Measurements from ENCODE around the gene DOK6. TPM values are rescaled to one million over a fixed set of nuclear protein-coding genes. Genes with fewer than 3 reads are reported as not detected.

DOK6 gene
- total RNA-seq, 5 donors from 2014 or later (not counting 1 experiment from before 2014, with no cell fraction given) = 0.03 TPM; not detected in 4

DNA sequence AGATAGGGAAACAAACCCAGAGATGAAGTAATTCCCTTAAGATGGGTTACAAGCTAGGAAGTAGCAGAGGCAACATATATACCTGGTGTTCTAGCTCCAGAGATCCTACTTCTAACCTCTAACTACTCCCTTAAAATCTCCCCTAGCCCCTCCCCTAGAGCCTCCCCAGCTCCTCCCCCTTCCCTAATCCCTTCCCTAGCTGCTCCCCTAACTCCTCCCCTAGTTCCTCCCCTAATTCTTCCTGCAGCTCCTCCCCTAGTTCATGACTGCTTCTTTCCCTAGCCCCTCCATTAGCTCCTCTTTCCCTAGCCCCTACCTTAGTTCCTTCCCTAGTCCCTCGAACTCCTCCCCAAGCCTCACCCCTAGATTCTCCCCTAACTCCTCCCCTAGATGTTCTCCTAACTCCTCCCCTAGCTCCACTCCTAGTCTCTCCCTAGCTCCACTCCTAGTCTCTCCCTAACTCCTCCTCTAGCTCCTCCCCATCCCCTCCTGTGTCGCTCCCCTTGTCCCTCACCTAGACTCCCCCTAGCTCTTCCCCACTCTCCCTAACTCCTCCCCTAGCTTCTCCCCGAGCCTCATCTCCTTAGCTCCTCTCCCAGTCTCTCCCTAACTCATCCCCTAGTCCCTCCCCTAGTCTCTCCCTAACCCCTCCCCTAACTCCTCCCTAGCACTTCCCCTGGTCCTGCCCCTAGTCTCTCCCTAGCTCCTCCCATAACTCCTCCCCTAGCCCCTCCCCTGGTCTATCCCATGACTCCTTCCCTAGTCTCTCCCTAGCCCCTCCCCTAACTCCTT lies 438.1 kb downstream of the DOK6 start:
- 95% methylated on average over 3 of the region's 3 CpGs for WGBS (ENCODE audit: insufficient coverage)
- no peak overlapping the region for H3K27ac Mint-ChIP-seq
- DNase-seq (no peak), ATAC-seq (replicated peaks in 1 of 4) (no peak)
- no peaks in the 10 kb centered on the region for H3K36me3 ChIP-seq (ENCODE audit: control insufficient read depth in 2 of 2, extremely low read depth in 1 of 2, insufficient read depth in 1 of 2, low read length in 1 of 2)
- CTCF ChIA-PET = no interaction called here
- H3K4me3 Mint-ChIP-seq = no peak overlapping the region
- H3K4me1 Mint-ChIP-seq = no peaks in the 10 kb centered on the region
- H3K27me3 Mint-ChIP-seq = no peaks in the 10 kb centered on the region
- H3K27ac ChIP-seq (ENCODE audit: low read length) = no peak overlapping the region
- POLR2A ChIA-PET = interaction anchor here (0.6 to 0.7 kb wide), 4 partner anchors 9 to 186 kb away, joined by 3 to 12 read pairs (median 4); no protein-coding TSS in a partner anchor
- peaks cover 37% of the 10 kb centered on the region for H3K36me3 Mint-ChIP-seq
- H3K4me3 ChIP-seq (ENCODE audit: control insufficient read depth in 1 of 2, extremely low read depth in 1 of 2, low read length in 1 of 2) = no peak overlapping the region
- H3K9me3 ChIP-seq = no peaks in the 10 kb centered on the region
- no peaks in the 10 kb centered on the region for H3K4me1 ChIP-seq (ENCODE audit: control insufficient read depth in 1 of 2, extremely low read depth in 1 of 2, insufficient read depth in 2 of 2, low read length in 2 of 2)
- H3K27me3 ChIP-seq (replicated peaks in 1 of 2; ENCODE audit: control insufficient read depth in 2 of 2, extremely low read depth in 1 of 2, insufficient read depth in 2 of 2, low read length in 1 of 2) = no peaks in the 10 kb centered on the region
- H3K9me3 Mint-ChIP-seq = no peaks in the 10 kb centered on the region

DNA sequence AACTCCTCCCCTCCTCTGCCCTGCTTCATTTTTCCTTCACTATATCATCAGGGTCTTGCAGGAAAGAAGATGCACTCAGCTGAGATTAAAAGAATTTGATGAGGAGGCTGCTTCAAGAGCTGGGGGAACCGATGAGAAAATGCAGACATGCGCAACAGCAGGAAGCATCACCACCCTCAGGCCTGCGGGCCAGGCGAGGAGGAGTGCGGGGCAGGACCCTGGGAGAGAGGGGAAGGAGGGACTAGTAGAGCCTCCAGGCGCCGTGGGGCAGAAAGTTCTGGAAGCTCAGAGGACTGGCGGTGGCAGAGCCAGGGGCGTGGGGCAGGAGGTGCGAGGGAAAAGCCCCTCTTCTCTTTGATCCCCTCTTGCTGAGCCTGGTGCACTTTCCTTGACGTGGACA lies 438.8 kb downstream of the DOK6 start:
- H3K9me3 ChIP-seq = no peaks in the 10 kb centered on the region
- CTCF ChIA-PET = no interaction called here
- no peak overlapping the region for H3K27ac ChIP-seq (ENCODE audit: low read length)
- no peaks in the 10 kb centered on the region for H3K36me3 ChIP-seq (ENCODE audit: control insufficient read depth in 2 of 2, extremely low read depth in 1 of 2, insufficient read depth in 1 of 2, low read length in 1 of 2)
- POLR2A ChIA-PET = interaction anchor here (0.6 to 0.7 kb wide), 2 partner anchors 156 to 185 kb away, joined by 4 to 12 read pairs; no protein-coding TSS in a partner anchor
- H3K27me3 ChIP-seq (replicated peaks in 1 of 2; ENCODE audit: control insufficient read depth in 2 of 2, extremely low read depth in 1 of 2, insufficient read depth in 2 of 2, low read length in 1 of 2) = no peaks in the 10 kb centered on the region
- Mint-ChIP-seq H3K4me1 (no peaks in the 10 kb centered on the region), H3K27ac (no peak overlapping the region), H3K27me3 (no peaks in the 10 kb centered on the region), H3K36me3 (peaks cover 32% of the 10 kb centered on the region), H3K9me3 (no peaks in the 10 kb centered on the region), H3K4me3 (no peak overlapping the region)
- no peaks in the 10 kb centered on the region for H3K4me1 ChIP-seq (ENCODE audit: control insufficient read depth in 1 of 2, extremely low read depth in 1 of 2, insufficient read depth in 2 of 2, low read length in 2 of 2)
- 98% methylated on average over 10 of the region's 11 CpGs for WGBS (ENCODE audit: insufficient coverage)
- ATAC-seq (replicated peaks in 1 of 4) = no peak
- no peak overlapping the region for H3K4me3 ChIP-seq (ENCODE audit: control insufficient read depth in 1 of 2, extremely low read depth in 1 of 2, low read length in 1 of 2)
- DNase-seq = no peak

DNA sequence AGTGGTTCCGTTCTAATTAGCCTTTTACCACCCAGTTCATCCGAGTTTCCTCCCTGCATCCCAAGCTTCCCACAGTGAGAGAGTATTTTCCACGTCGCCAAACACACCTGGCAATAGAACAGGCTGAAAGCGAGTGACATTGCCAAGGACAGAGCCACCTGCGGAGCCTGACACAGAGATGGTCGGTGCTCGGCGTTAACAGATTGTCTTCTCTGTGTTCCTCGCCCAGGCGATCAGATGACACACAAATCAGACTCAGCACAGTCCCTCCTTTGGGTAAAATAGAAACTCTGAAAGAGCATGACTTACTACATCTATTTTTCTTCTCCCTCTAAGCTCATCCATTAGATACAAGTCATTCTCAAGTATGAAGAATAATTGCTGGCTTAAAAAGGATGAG lies 439.3 kb downstream of the DOK6 start:
- Mint-ChIP-seq H3K4me3 (no peak overlapping the region), H3K27me3 (no peaks in the 10 kb centered on the region), H3K4me1 (no peaks in the 10 kb centered on the region), H3K9me3 (no peaks in the 10 kb centered on the region), H3K36me3 (peaks cover 28% of the 10 kb centered on the region), H3K27ac (no peak overlapping the region)
- 95% methylated on average over 8 of the region's 11 CpGs for WGBS (ENCODE audit: insufficient coverage)
- Histone ChIP-seq H3K27me3 (replicated peaks in 1 of 2; ENCODE audit: control insufficient read depth in 2 of 2, extremely low read depth in 1 of 2, insufficient read depth in 2 of 2, low read length in 1 of 2) (no peaks in the 10 kb centered on the region), H3K27ac (ENCODE audit: low read length) (no peak overlapping the region), H3K36me3 (ENCODE audit: control insufficient read depth in 2 of 2, extremely low read depth in 1 of 2, insufficient read depth in 1 of 2, low read length in 1 of 2) (no peaks in the 10 kb centered on the region), H3K4me3 (ENCODE audit: control insufficient read depth in 1 of 2, extremely low read depth in 1 of 2, low read length in 1 of 2) (no peak overlapping the region), H3K9me3 (no peaks in the 10 kb centered on the region), H3K4me1 (ENCODE audit: control insufficient read depth in 1 of 2, extremely low read depth in 1 of 2, insufficient read depth in 2 of 2, low read length in 2 of 2) (no peaks in the 10 kb centered on the region)
- ATAC-seq (replicated peaks in 1 of 4) = no peak
- DNase-seq = no peak
- CTCF ChIA-PET = interaction anchor here in 1 of 2 donors (0.6 kb wide), 1 partner anchor 163 kb away, joined by 4 read pairs; no protein-coding TSS in a partner anchor
- POLR2A ChIA-PET = no interaction called here

DNA sequence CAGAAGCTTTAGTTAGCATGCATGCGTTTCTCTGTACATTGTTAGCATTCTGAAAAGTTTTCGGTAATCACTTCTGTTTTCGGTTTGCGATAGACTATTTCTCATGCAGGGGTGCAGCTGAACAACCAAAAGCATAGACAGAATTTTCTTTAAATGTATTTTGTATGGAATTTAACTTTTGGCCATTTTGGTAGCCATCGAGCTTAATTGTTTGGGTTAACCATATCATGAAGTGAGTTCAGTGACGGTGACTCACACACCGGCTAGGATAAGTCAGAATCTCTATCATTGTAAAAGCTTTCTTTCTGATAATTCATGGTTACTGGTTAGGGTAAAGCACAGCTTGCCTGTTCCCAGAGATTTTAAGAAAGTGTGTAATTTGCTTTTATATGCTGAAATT lies 439.8 kb downstream of the DOK6 start:
- Mint-ChIP-seq H3K36me3 (peaks cover 26% of the 10 kb centered on the region), H3K4me1 (no peaks in the 10 kb centered on the region), H3K4me3 (no peak overlapping the region), H3K27me3 (no peaks in the 10 kb centered on the region), H3K9me3 (no peaks in the 10 kb centered on the region), H3K27ac (no peak overlapping the region)
- WGBS (ENCODE audit: insufficient coverage) = 90% methylated on average over 3 of the region's 7 CpGs
- Histone ChIP-seq H3K9me3 (no peaks in the 10 kb centered on the region), H3K4me3 (ENCODE audit: control insufficient read depth in 1 of 2, extremely low read depth in 1 of 2, low read length in 1 of 2) (no peak overlapping the region), H3K4me1 (ENCODE audit: control insufficient read depth in 1 of 2, extremely low read depth in 1 of 2, insufficient read depth in 2 of 2, low read length in 2 of 2) (no peaks in the 10 kb centered on the region), H3K27me3 (replicated peaks in 1 of 2; ENCODE audit: control insufficient read depth in 2 of 2, extremely low read depth in 1 of 2, insufficient read depth in 2 of 2, low read length in 1 of 2) (no peaks in the 10 kb centered on the region), H3K36me3 (ENCODE audit: control insufficient read depth in 2 of 2, extremely low read depth in 1 of 2, insufficient read depth in 1 of 2, low read length in 1 of 2) (no peaks in the 10 kb centered on the region), H3K27ac (ENCODE audit: low read length) (no peak overlapping the region)
- CTCF ChIA-PET = interaction anchor here in 1 of 2 donors (0.6 kb wide), 1 partner anchor 162 kb away, joined by 4 read pairs; no protein-coding TSS in a partner anchor
- DNase-seq = no peak
- POLR2A ChIA-PET = interaction anchor here in 1 of 2 donors (1.0 kb wide), 1 partner anchor 12 kb away, joined by 4 read pairs; no protein-coding TSS in a partner anchor
- ATAC-seq (replicated peaks in 1 of 4) = no peak

DNA sequence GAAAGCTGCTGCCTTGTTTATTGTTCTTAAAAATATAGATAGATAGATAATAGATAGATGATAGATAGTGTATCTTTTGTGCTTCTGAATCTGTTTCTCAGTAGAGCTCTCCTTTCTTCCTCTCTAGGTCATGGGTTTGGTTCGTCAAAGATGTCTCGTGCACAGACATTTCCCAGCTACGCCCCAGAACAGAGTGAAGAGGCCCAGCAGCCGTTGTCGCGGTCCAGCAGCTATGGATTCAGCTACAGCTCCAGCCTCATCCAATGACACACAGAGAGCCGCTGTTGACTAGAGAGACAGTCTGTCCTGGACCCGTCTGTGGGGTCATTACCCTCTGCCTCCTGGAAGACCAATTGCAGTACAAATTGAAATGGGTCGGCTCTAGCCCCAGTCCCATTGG lies 440.4 kb downstream of the DOK6 start:
- Histone ChIP-seq H3K4me1 (ENCODE audit: control insufficient read depth in 1 of 2, extremely low read depth in 1 of 2, insufficient read depth in 2 of 2, low read length in 2 of 2) (no peaks in the 10 kb centered on the region), H3K27me3 (replicated peaks in 1 of 2; ENCODE audit: control insufficient read depth in 2 of 2, extremely low read depth in 1 of 2, insufficient read depth in 2 of 2, low read length in 1 of 2) (no peaks in the 10 kb centered on the region), H3K4me3 (ENCODE audit: control insufficient read depth in 1 of 2, extremely low read depth in 1 of 2, low read length in 1 of 2) (no peak overlapping the region), H3K9me3 (no peaks in the 10 kb centered on the region), H3K36me3 (ENCODE audit: control insufficient read depth in 2 of 2, extremely low read depth in 1 of 2, insufficient read depth in 1 of 2, low read length in 1 of 2) (no peaks in the 10 kb centered on the region), H3K27ac (ENCODE audit: low read length) (no peak overlapping the region)
- no peak for DNase-seq
- Mint-ChIP-seq H3K4me3 (no peak overlapping the region), H3K27me3 (no peaks in the 10 kb centered on the region), H3K27ac (no peak overlapping the region), H3K4me1 (no peaks in the 10 kb centered on the region), H3K9me3 (no peaks in the 10 kb centered on the region), H3K36me3 (peaks cover 20% of the 10 kb centered on the region)
- ChIA-PET CTCF (no interaction called here), POLR2A (interaction anchor here in 1 of 2 donors (0.5 to 1.0 kb wide), 3 partner anchors 13 to 106 kb away, joined by 4 read pairs; no protein-coding TSS in a partner anchor)
- WGBS (ENCODE audit: insufficient coverage) = 97% methylated on average over 7 of the region's 9 CpGs
- no peak for ATAC-seq (replicated peaks in 1 of 4)

DNA sequence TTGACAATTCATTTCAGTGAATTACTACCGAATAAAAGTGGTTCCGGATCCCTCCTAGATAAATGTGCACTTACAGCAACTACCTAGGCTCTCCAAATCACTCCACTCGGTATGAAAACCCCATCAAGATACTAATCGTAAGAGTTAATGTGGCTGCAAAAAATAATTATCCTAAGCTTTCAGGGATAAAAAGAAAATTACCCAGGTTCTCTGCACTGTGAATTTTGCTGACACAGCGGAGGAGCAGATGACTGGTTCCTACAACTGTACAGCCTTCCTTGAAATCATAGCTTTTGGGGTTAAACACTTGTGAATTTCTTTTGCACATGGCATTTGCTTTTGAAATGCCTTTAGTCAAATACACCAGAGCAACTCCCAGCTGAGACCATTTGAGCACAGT lies 442.3 kb downstream of the DOK6 start:
- no peak for DNase-seq
- Mint-ChIP-seq H3K36me3 (peaks cover 7% of the 10 kb centered on the region), H3K27me3 (no peaks in the 10 kb centered on the region), H3K4me3 (no peak overlapping the region), H3K9me3 (no peaks in the 10 kb centered on the region), H3K4me1 (peaks cover 0 to 2% (median 0%) of the 10 kb centered on the region in 3 donors), H3K27ac (no peak overlapping the region)
- ChIA-PET CTCF (interaction anchor here in 1 of 2 donors (0.6 kb wide), 1 partner anchor 8 kb away, joined by 6 read pairs; no protein-coding TSS in a partner anchor), POLR2A (no interaction called here)
- no peak for ATAC-seq (replicated peaks in 1 of 4)
- Histone ChIP-seq H3K4me3 (ENCODE audit: control insufficient read depth in 1 of 2, extremely low read depth in 1 of 2, low read length in 1 of 2) (no peak overlapping the region), H3K36me3 (ENCODE audit: control insufficient read depth in 2 of 2, extremely low read depth in 1 of 2, insufficient read depth in 1 of 2, low read length in 1 of 2) (no peaks in the 10 kb centered on the region), H3K27ac (ENCODE audit: low read length) (no peak overlapping the region), H3K9me3 (no peaks in the 10 kb centered on the region), H3K27me3 (replicated peaks in 1 of 2; ENCODE audit: control insufficient read depth in 2 of 2, extremely low read depth in 1 of 2, insufficient read depth in 2 of 2, low read length in 1 of 2) (no peaks in the 10 kb centered on the region), H3K4me1 (ENCODE audit: control insufficient read depth in 1 of 2, extremely low read depth in 1 of 2, insufficient read depth in 2 of 2, low read length in 2 of 2) (no peaks in the 10 kb centered on the region)
- WGBS (ENCODE audit: insufficient coverage) = 100% methylated on average over 1 of the region's 5 CpGs

All from T-cell (primary cell).